ENCODE results near the gene FOCAD.
"Not testable (repeated sequence)": the region's sequence is repeated elsewhere in the genome, so short reads cannot be mapped to it uniquely, and the experiment has no call there.

FOCAD gene

GRCh38 chr9:20646656-20647055 is 37.4 kb upstream of the FOCAD start:
- ChIA-PET CTCF (no interaction called here), POLR2A (no interaction called here)
- no peaks in the 10 kb centered on the region for H3K36me3 ChIP-seq (ENCODE audit: control insufficient read depth in 4 of 4, insufficient read depth in 4 of 4, low read length in 3 of 4)
- DNase-seq, result no peak
- no peaks in the 10 kb centered on the region for H3K27me3 ChIP-seq (replicated peaks in 2 of 5; ENCODE audit: control insufficient read depth in 4 of 5, insufficient read depth in 5 of 5, low read length in 4 of 5)
- no peaks in the 10 kb centered on the region for H3K9me3 ChIP-seq (ENCODE audit: control extremely low read depth in 1 of 5, control insufficient read depth in 4 of 5, insufficient read depth in 2 of 5, low read depth in 1 of 5, low read length in 4 of 5)
- no peak overlapping the region for H3K27ac ChIP-seq (ENCODE audit: insufficient read depth in 1 of 2, low read depth in 1 of 2, low read length in 2 of 2, poor library complexity in 1 of 2, severe bottlenecking in 2 of 2)
- no peak overlapping the region for H3K4me3 ChIP-seq (ENCODE audit: control insufficient read depth in 1 of 7, extremely low read depth in 1 of 7, insufficient read depth in 4 of 7, low read depth in 2 of 7, low read length in 6 of 7)
- WGBS (ENCODE audit: insufficient coverage), result 100% methylated on average over 1 of the region's 4 CpGs
- H3K4me1 ChIP-seq (ENCODE audit: control extremely low read depth in 1 of 4, control insufficient read depth in 4 of 4, insufficient read depth in 4 of 4, low read length in 3 of 4), result no peaks in the 10 kb centered on the region

DNA sequence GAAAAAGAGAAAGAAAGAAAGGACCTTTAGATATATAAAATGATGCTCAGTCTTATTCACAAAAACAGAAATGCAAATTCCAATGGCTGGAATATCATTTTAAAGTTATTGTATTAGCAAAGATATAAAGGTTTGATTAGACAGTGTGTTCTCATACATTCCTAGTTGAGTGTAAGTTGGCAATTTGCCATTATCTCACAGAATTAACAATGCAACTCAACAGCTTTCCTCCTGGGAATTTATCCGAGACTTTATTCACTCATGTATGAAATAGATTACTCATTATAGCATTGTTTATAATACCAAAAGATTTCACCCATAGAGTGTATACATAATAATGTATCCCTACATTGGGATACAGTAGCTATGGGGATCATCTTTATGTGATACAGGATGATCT is 34.7 kb upstream of the FOCAD start:
- WGBS (ENCODE audit: insufficient coverage), result no CpG with 5 or more reads among the region's 1 CpG
- Histone ChIP-seq H3K4me3 (ENCODE audit: control insufficient read depth in 1 of 7, extremely low read depth in 1 of 7, insufficient read depth in 4 of 7, low read depth in 2 of 7, low read length in 6 of 7) (no peak overlapping the region), H3K4me1 (ENCODE audit: control extremely low read depth in 1 of 4, control insufficient read depth in 4 of 4, insufficient read depth in 4 of 4, low read length in 3 of 4) (no peaks in the 10 kb centered on the region), H3K27me3 (replicated peaks in 2 of 5; ENCODE audit: control insufficient read depth in 4 of 5, insufficient read depth in 5 of 5, low read length in 4 of 5) (no peaks in the 10 kb centered on the region), H3K36me3 (ENCODE audit: control insufficient read depth in 4 of 4, insufficient read depth in 4 of 4, low read length in 3 of 4) (no peaks in the 10 kb centered on the region), H3K9me3 (ENCODE audit: control extremely low read depth in 1 of 5, control insufficient read depth in 4 of 5, insufficient read depth in 2 of 5, low read depth in 1 of 5, low read length in 4 of 5) (no peaks in the 10 kb centered on the region), H3K27ac (ENCODE audit: insufficient read depth in 1 of 2, low read depth in 1 of 2, low read length in 2 of 2, poor library complexity in 1 of 2, severe bottlenecking in 2 of 2) (no peak overlapping the region)
- CTCF ChIA-PET, result interaction anchor here (1.6 kb wide), 1 partner anchor 10 kb away, joined by 5 read pairs; no protein-coding TSS in a partner anchor
- no peak for DNase-seq
- POLR2A ChIA-PET, result no interaction called here

- no peaks in the 10 kb centered on the region for H3K9me3 ChIP-seq (ENCODE audit: control extremely low read depth in 1 of 5, control insufficient read depth in 4 of 5, insufficient read depth in 2 of 5, low read depth in 1 of 5, low read length in 4 of 5)
- no peaks in the 10 kb centered on the region for H3K36me3 ChIP-seq (ENCODE audit: control insufficient read depth in 4 of 4, insufficient read depth in 4 of 4, low read length in 3 of 4)
- no peak overlapping the region for H3K4me3 ChIP-seq (ENCODE audit: control insufficient read depth in 1 of 7, extremely low read depth in 1 of 7, insufficient read depth in 4 of 7, low read depth in 2 of 7, low read length in 6 of 7)
- no peaks in the 10 kb centered on the region for H3K27me3 ChIP-seq (replicated peaks in 2 of 5; ENCODE audit: control insufficient read depth in 4 of 5, insufficient read depth in 5 of 5, low read length in 4 of 5)
- ChIA-PET POLR2A (no interaction called here), CTCF (interaction anchor here (0.9 to 1.6 kb wide), 3 partner anchors 9 to 232 kb away, joined by 3 to 5 read pairs (median 3); no protein-coding TSS in a partner anchor)
- no peak for DNase-seq
- WGBS (ENCODE audit: insufficient coverage), result 100% methylated on average over 4 of the region's 4 CpGs
- H3K4me1 ChIP-seq (ENCODE audit: control extremely low read depth in 1 of 4, control insufficient read depth in 4 of 4, insufficient read depth in 4 of 4, low read length in 3 of 4), result no peaks in the 10 kb centered on the region
- no peak overlapping the region for H3K27ac ChIP-seq (ENCODE audit: insufficient read depth in 1 of 2, low read depth in 1 of 2, low read length in 2 of 2, poor library complexity in 1 of 2, severe bottlenecking in 2 of 2)
Measured at GRCh38 chr9:20650313-20650712, 33.7 kb upstream of the FOCAD start.

GRCh38 chr9:20650750-20651299 is 33.2 kb upstream of the FOCAD start:
- no peaks in the 10 kb centered on the region for H3K9me3 ChIP-seq (ENCODE audit: control extremely low read depth in 1 of 5, control insufficient read depth in 4 of 5, insufficient read depth in 2 of 5, low read depth in 1 of 5, low read length in 4 of 5)
- no peak for DNase-seq
- ChIA-PET POLR2A (no interaction called here), CTCF (interaction anchor here (0.9 to 1.6 kb wide), 4 partner anchors 9 to 231 kb away, joined by 3 to 5 read pairs (median 3); no protein-coding TSS in a partner anchor)
- H3K36me3 ChIP-seq (ENCODE audit: control insufficient read depth in 4 of 4, insufficient read depth in 4 of 4, low read length in 3 of 4), result no peaks in the 10 kb centered on the region
- H3K4me3 ChIP-seq (ENCODE audit: control insufficient read depth in 1 of 7, extremely low read depth in 1 of 7, insufficient read depth in 4 of 7, low read depth in 2 of 7, low read length in 6 of 7), result no peak overlapping the region
- no peaks in the 10 kb centered on the region for H3K27me3 ChIP-seq (replicated peaks in 2 of 5; ENCODE audit: control insufficient read depth in 4 of 5, insufficient read depth in 5 of 5, low read length in 4 of 5)
- no peaks in the 10 kb centered on the region for H3K4me1 ChIP-seq (ENCODE audit: control extremely low read depth in 1 of 4, control insufficient read depth in 4 of 4, insufficient read depth in 4 of 4, low read length in 3 of 4)
- WGBS (ENCODE audit: insufficient coverage), result no CpG with 5 or more reads among the region's 4 CpGs
- no peak overlapping the region for H3K27ac ChIP-seq (ENCODE audit: insufficient read depth in 1 of 2, low read depth in 1 of 2, low read length in 2 of 2, poor library complexity in 1 of 2, severe bottlenecking in 2 of 2)

- 90% methylated on average over 2 of the region's 4 CpGs for WGBS (ENCODE audit: insufficient coverage)
- no peaks in the 10 kb centered on the region for H3K9me3 ChIP-seq (ENCODE audit: control extremely low read depth in 1 of 5, control insufficient read depth in 4 of 5, insufficient read depth in 2 of 5, low read depth in 1 of 5, low read length in 4 of 5)
- no peaks in the 10 kb centered on the region for H3K36me3 ChIP-seq (ENCODE audit: control insufficient read depth in 4 of 4, insufficient read depth in 4 of 4, low read length in 3 of 4)
- no peak overlapping the region for H3K4me3 ChIP-seq (ENCODE audit: control insufficient read depth in 1 of 7, extremely low read depth in 1 of 7, insufficient read depth in 4 of 7, low read depth in 2 of 7, low read length in 6 of 7)
- POLR2A ChIA-PET, result no interaction called here
- H3K27me3 ChIP-seq (replicated peaks in 2 of 5; ENCODE audit: control insufficient read depth in 4 of 5, insufficient read depth in 5 of 5, low read length in 4 of 5), result no peaks in the 10 kb centered on the region
- peak in 1 of 3 donors; percentile 28 for DNase-seq
- CTCF ChIA-PET, result interaction anchor here (1.0 to 1.4 kb wide), 3 partner anchors 17 to 27 kb away, joined by 3 to 5 read pairs (median 3); no protein-coding TSS in a partner anchor
- no peak overlapping the region for H3K27ac ChIP-seq (ENCODE audit: insufficient read depth in 1 of 2, low read depth in 1 of 2, low read length in 2 of 2, poor library complexity in 1 of 2, severe bottlenecking in 2 of 2)
- H3K4me1 ChIP-seq (ENCODE audit: control extremely low read depth in 1 of 4, control insufficient read depth in 4 of 4, insufficient read depth in 4 of 4, low read length in 3 of 4), result no peaks in the 10 kb centered on the region
Measured at GRCh38 chr9:20651939-20652338, 32.1 kb upstream of the FOCAD start.

DNA sequence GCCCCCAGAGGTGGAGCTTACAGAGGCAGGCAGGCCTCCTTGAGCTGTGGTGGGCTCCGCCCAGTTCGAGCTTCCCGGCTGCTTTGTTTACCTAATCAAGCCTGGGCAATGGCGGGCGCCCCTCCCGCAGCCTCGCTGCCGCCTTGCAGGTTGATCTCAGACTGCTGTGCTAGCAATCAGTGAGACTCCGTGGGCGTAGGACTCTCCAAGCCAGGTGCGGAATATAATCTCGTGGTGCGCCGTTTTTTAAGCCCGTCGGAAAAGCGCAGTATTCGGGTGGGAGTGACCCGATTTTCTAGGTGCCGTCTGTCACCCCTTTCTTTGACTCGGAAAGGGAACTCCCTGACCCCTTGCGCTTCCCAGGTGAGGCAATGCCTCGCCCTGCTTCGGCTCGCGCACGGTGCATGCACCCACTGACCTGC is 25.8 kb upstream of the FOCAD start:
- POLR2A ChIA-PET; H3K4me1 ChIP-seq (ENCODE audit: control extremely low read depth in 1 of 4, control insufficient read depth in 4 of 4, insufficient read depth in 4 of 4, low read length in 3 of 4); H3K9me3 ChIP-seq (ENCODE audit: control extremely low read depth in 1 of 5, control insufficient read depth in 4 of 5, insufficient read depth in 2 of 5, low read depth in 1 of 5, low read length in 4 of 5); H3K27me3 ChIP-seq (replicated peaks in 2 of 5; ENCODE audit: control insufficient read depth in 4 of 5, insufficient read depth in 5 of 5, low read length in 4 of 5); H3K36me3 ChIP-seq (ENCODE audit: control insufficient read depth in 4 of 4, insufficient read depth in 4 of 4, low read length in 3 of 4); H3K27ac ChIP-seq (ENCODE audit: insufficient read depth in 1 of 2, low read depth in 1 of 2, low read length in 2 of 2, poor library complexity in 1 of 2, severe bottlenecking in 2 of 2); DNase-seq: not testable (repeated sequence)
- CTCF ChIA-PET, result interaction anchor here (0.7 to 1.8 kb wide), 2 partner anchors 11 to 23 kb away, joined by 3 read pairs; no protein-coding TSS in a partner anchor
- WGBS (ENCODE audit: insufficient coverage), result 35% methylated on average over 5 of the region's 27 CpGs
- peak overlapping the region in 6 of 7 experiments; percentile 52 to 78 (median 70) for H3K4me3 ChIP-seq (ENCODE audit: control insufficient read depth in 1 of 7, extremely low read depth in 1 of 7, insufficient read depth in 4 of 7, low read depth in 2 of 7, low read length in 6 of 7)

DNA sequence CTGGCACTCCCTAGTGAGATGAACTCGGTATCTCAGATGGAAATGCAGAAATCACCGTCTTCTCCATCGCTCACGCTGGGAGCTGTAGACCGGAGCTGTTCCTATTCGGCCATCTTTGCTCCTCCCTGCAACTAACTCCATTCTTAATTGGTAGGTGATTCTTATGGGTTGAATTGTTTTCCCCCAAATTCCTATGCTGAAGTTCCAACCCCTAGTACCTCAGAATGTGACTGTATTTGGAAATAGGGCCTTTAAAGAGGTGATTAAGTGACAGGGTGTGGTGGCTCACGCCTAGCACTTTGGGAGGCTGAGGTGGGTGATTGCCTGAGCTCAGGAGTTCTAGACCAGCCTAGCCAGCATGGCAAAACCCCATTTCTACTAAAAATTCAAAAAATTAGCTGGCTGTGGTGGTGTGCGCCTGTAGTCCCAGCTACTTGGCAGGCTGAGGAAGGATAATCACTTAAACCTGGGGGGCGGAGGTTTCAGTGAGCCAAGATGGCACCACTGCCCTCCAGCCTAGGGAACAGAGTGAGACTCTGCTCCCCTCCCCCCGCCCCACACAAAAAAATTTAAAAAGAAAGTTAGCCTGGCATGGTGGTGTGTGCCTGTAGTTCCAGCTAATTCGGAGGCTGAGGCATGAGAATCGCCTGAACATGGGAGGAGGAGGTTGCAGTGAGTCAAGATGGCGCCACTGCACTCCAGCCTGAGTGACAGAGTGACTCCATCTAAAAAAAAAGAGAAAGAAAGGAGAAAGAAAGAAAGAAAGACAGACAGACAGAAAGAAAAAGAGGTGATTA is 25.2 kb upstream of the FOCAD start:
- ChIA-PET POLR2A (interaction anchor here (0.9 kb wide), 1 partner anchor 449 kb away, joined by 3 read pairs; no protein-coding TSS in a partner anchor), CTCF (interaction anchor here (0.7 to 1.8 kb wide), 4 partner anchors 9 to 25 kb away, joined by 3 to 5 read pairs (median 3); partner anchors contain the start of gene FOCAD)
- Histone ChIP-seq H3K27me3 (replicated peaks in 2 of 5; ENCODE audit: control insufficient read depth in 4 of 5, insufficient read depth in 5 of 5, low read length in 4 of 5) (no peaks in the 10 kb centered on the region), H3K4me3 (ENCODE audit: control insufficient read depth in 1 of 7, extremely low read depth in 1 of 7, insufficient read depth in 4 of 7, low read depth in 2 of 7, low read length in 6 of 7) (peak overlapping the region in 6 of 7 experiments; percentile 52 to 78 (median 70)), H3K36me3 (ENCODE audit: control insufficient read depth in 4 of 4, insufficient read depth in 4 of 4, low read length in 3 of 4) (no peaks in the 10 kb centered on the region), H3K9me3 (ENCODE audit: control extremely low read depth in 1 of 5, control insufficient read depth in 4 of 5, insufficient read depth in 2 of 5, low read depth in 1 of 5, low read length in 4 of 5) (peaks cover 0 to 2% (median 0%) of the 10 kb centered on the region in 5 experiments), H3K27ac (ENCODE audit: insufficient read depth in 1 of 2, low read depth in 1 of 2, low read length in 2 of 2, poor library complexity in 1 of 2, severe bottlenecking in 2 of 2) (no peak overlapping the region), H3K4me1 (ENCODE audit: control extremely low read depth in 1 of 4, control insufficient read depth in 4 of 4, insufficient read depth in 4 of 4, low read length in 3 of 4) (peaks cover 2 to 8% (median 5%) of the 10 kb centered on the region in 4 experiments)
- DNase-seq, result peak in 2 of 3 donors; percentile 27 to 34
- WGBS (ENCODE audit: insufficient coverage), result 75% methylated on average over 4 of the region's 13 CpGs
